ENCODE measurements around the gene RPIA. TPM values are rescaled to one million over a fixed set of nuclear protein-coding genes. Genes with fewer than 3 reads are reported as not detected.
"Not testable (repeated sequence)": the region's sequence is repeated elsewhere in the genome, so short reads cannot be mapped to it uniquely, and the experiment has no call there.

RPIA gene
- polyA plus RNA-seq, 12 donors, result 17.8 to 27.3 (median 22.4) TPM; not detected in 1

GRCh38 chr2:88729061-88729745 lies 37.7 kb downstream of the RPIA start:
- DNase-seq, result no peak

GRCh38 chr2:88733155-88733902 lies 41.9 kb downstream of the RPIA start:
- no peak for DNase-seq

- DNase-seq, result no peak
These were observed 43.7 kb downstream of the RPIA start for GRCh38 chr2:88735133-88735532.

GRCh38 chr2:88735853-88736252 lies 44.4 kb downstream of the RPIA start:
- DNase-seq, result no peak

- DNase-seq, result no peak
These were observed 45.0 kb downstream of the RPIA start for GRCh38 chr2:88736437-88736836.

GRCh38 chr2:88737385-88737784 lies 45.9 kb downstream of the RPIA start:
- no peak for DNase-seq

GRCh38 chr2:88738271-88738670 lies 46.8 kb downstream of the RPIA start:
- no peak for DNase-seq

- DNase-seq, result peak; percentile 51
These were observed 48.6 kb downstream of the RPIA start for GRCh38 chr2:88739985-88740600.

- no peak for DNase-seq
These were observed 55.5 kb downstream of the RPIA start for GRCh38 chr2:88746929-88747490.

GRCh38 chr2:88747990-88748389 lies 56.5 kb downstream of the RPIA start:
- DNase-seq, result no peak

- DNase-seq, result no peak
These were observed 60.3 kb downstream of the RPIA start for GRCh38 chr2:88751768-88752167.

- DNase-seq, result no peak
These were observed 62.5 kb downstream of the RPIA start for GRCh38 chr2:88753833-88754584.

GRCh38 chr2:88754585-88755320 lies 63.3 kb downstream of the RPIA start:
- no peak for DNase-seq

GRCh38 chr2:88755836-88756235 lies 64.4 kb downstream of the RPIA start:
- no peak for DNase-seq

GRCh38 chr2:88757025-88757424 lies 65.6 kb downstream of the RPIA start:
- DNase-seq, result no peak

- DNase-seq, result not testable (repeated sequence)
These were observed 67.2 kb downstream of the RPIA start for GRCh38 chr2:88758702-88759101.

GRCh38 chr2:88760819-88761598 lies 69.5 kb downstream of the RPIA start:
- no peak for DNase-seq

GRCh38 chr2:88764141-88764849 lies 72.8 kb downstream of the RPIA start:
- no peak for DNase-seq

GRCh38 chr2:88764850-88765153 lies 73.3 kb downstream of the RPIA start:
- DNase-seq, result no peak
